Measurements from ENCODE around the gene CDH12. TPM values are rescaled to one million over a fixed set of nuclear protein-coding genes. Genes with fewer than 3 reads are reported as not detected.

Gene CDH12
- total RNA-seq, 1 donor from 2014 or later, result 38.4 TPM

DNA sequence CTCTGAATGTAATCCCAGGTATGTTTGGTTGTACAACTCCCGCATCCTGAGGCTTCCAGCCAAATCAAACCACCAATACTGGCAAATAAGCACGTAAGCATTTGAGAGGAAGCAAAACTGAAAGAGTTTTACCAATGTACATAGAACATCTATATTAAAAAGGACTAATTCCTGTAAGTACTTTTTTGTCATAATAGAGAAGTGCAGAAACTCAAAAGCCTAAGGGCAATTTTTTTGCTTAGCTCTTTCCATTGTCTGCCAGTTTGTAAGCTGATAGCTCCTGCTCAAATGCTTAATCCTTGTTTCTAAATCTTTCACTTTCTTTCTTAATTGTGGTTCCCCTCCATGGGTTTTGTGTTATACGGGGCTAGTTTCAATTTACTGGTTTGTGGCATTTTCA, 1151.8 kb downstream of the CDH12 start:
- DNase-seq, result no peak

All from occipital lobe (tissue), 2 donors.